Smooth muscle cell (in vitro differentiated cells): ENCODE results near the gene KIT. TPM values are rescaled to one million over a fixed set of nuclear protein-coding genes. Genes with fewer than 3 reads are reported as not detected.

Experiments used
- DNase-seq: peaks from one replicate; lab custom pipeline; 2025; ENCODE audit not compliant: unreplicated experiment; lab: John Stamatoyannopoulos, UW
- H2AFZ ChIP-seq: fragments of 200-600 bp; sonication (generic); 2 replicates; pipeline ENCODE4 v1.6.0; 2016; ENCODE audit warnings: antibody characterized with exemption, low read depth, mild to moderate bottlenecking
- H3F3A ChIP-seq: fragments of 200-600 bp; sonication (generic); 2 replicates; pipeline ENCODE4 v1.6.0; 2017; ENCODE audit warnings: antibody characterized with exemption, low read depth
- H3K27ac ChIP-seq: fragments of 200-600 bp; sonication (generic); 2 replicates; pipeline ENCODE4 v1.5.1; 2016; ENCODE audit warnings: low read depth, mild to moderate bottlenecking
- H3K27me3 ChIP-seq: fragments of 200-600 bp; sonication (generic); 2 replicates; pipeline ENCODE4 v1.6.1; 2016; ENCODE audit warnings: low read depth, mild to moderate bottlenecking
- H3K36me3 ChIP-seq: fragments of 200-600 bp; sonication (generic); 2 replicates; pipeline ENCODE4 v1.5.1; 2016; ENCODE audit warnings: low read depth
- H3K4me1 ChIP-seq: fragments of 200-600 bp; sonication (generic); 2 replicates; pipeline ENCODE4 v1.5.1; 2016; ENCODE audit warnings: low read depth
- H3K4me2 ChIP-seq: fragments of 200-600 bp; sonication (generic); 2 replicates; pipeline ENCODE4 v1.6.0; 2016; ENCODE audit warnings: mild to moderate bottlenecking
- H3K4me3 ChIP-seq: fragments of 200-600 bp; sonication (generic); 2 replicates; pipeline ENCODE4 v1.5.1; 2016; ENCODE audit warnings: mild to moderate bottlenecking
- H3K79me2 ChIP-seq: fragments of 200-600 bp; sonication (generic); 2 replicates; pipeline ENCODE4 v1.6.0; 2016; ENCODE audit warnings: low read depth, mild to moderate bottlenecking
- H3K9ac ChIP-seq: fragments of 200-600 bp; sonication (generic); 2 replicates; pipeline ENCODE4 v1.6.0; 2016; ENCODE audit warnings: low read depth
- H3K9me3 ChIP-seq: fragments of 200-600 bp; sonication (generic); replicated peaks from 2 replicates; pipeline ENCODE4 v1.5.1; 2016; ENCODE audit warnings: low read depth
- H4K20me1 ChIP-seq: fragments of 200-600 bp; sonication (generic); 2 replicates; pipeline ENCODE4 v1.6.0; 2016; ENCODE audit warnings: low read depth
- CTCF ChIP-seq: fragments of 200-600 bp; sonication (generic); IDR thresholded peaks from 2 replicates; pipeline ENCODE4 v1.5.1; 2017; ENCODE audit warnings: borderline replicate concordance, mild to moderate bottlenecking, antibody characterized with exemption; ENCODE audit not compliant: insufficient read depth, poor library complexity, severe bottlenecking
- WGBS: methylation state at CpG from one replicate; pipeline ENCODE4 v1.1.7; 2016; ENCODE audit warnings: low lambda C conversion rate; 5-methylcytosine and 5-hydroxymethylcytosine counted together
- polyA plus RNA-seq: library from polyadenylated mRNA; unstranded; fragments of >200 nt; fragmentation: Nextera tagmentation; extraction: Ambion mirVana; gene quantifications from 2 replicates; pipeline ENCODE4 v1.2.1, GENCODE V29; 2016
- total RNA-seq: library from RNA; depleted of rRNA; stranded (reverse); fragments of >200 nt; gene quantifications from 2 replicates; pipeline ENCODE4 v1.2.3, GENCODE V29; 2014

KIT gene
- total and polyA plus RNA-seq, 2 experiments from 2014 or later = 3.2 to 7.0 TPM

GRCh38 chr4:54659313-54659712 lies 1.6 kb downstream of the KIT start:
- Histone ChIP-seq H3K27me3 (peaks cover 27% of the 10 kb centered on the region), H3F3A (peaks cover 5% of the 10 kb centered on the region), H3K27ac (no peak overlapping the region), H2AFZ (peak overlapping the region; percentile 82), H3K9ac (no peak overlapping the region), H3K9me3 (no peaks in the 10 kb centered on the region), H3K4me1 (peaks cover 20% of the 10 kb centered on the region), H3K79me2 (no peaks in the 10 kb centered on the region), H3K4me2 (peak overlapping the region; percentile 93), H4K20me1 (no peaks in the 10 kb centered on the region), H3K4me3 (peak overlapping the region; percentile 60), H3K36me3 (no peaks in the 10 kb centered on the region)
- no peak for TF ChIP-seq CTCF
- no peak for DNase-seq
- WGBS = 4% methylated on average over 14 of the region's 14 CpGs

- peaks cover 5% of the 10 kb centered on the region for H3F3A ChIP-seq
- TF ChIP-seq CTCF = no peak
- H3K27me3 ChIP-seq = peaks cover 27% of the 10 kb centered on the region
- H3K4me2 ChIP-seq = peak overlapping the region; percentile 93
- no peaks in the 10 kb centered on the region for H3K9me3 ChIP-seq
- no peak for DNase-seq
- H3K9ac ChIP-seq = no peak overlapping the region
- peaks cover 20% of the 10 kb centered on the region for H3K4me1 ChIP-seq
- H3K79me2 ChIP-seq = no peaks in the 10 kb centered on the region
- H3K4me3 ChIP-seq = peak overlapping the region; percentile 60
- no peak overlapping the region for H3K27ac ChIP-seq
- no peaks in the 10 kb centered on the region for H3K36me3 ChIP-seq
- H2AFZ ChIP-seq = no peak overlapping the region
- 53% methylated on average over 9 of the region's 9 CpGs for WGBS
- H4K20me1 ChIP-seq = no peaks in the 10 kb centered on the region
Observed at GRCh38 chr4:54659749-54660535, 2.2 kb downstream of the KIT start.

GRCh38 chr4:54660591-54660990 lies 2.8 kb downstream of the KIT start:
- H3K4me3 ChIP-seq = no peak overlapping the region
- no peaks in the 10 kb centered on the region for H3K36me3 ChIP-seq
- peaks cover 27% of the 10 kb centered on the region for H3K27me3 ChIP-seq
- peaks cover 5% of the 10 kb centered on the region for H3F3A ChIP-seq
- no peak overlapping the region for H3K27ac ChIP-seq
- no peak for TF ChIP-seq CTCF
- no peak for DNase-seq
- no peaks in the 10 kb centered on the region for H3K9me3 ChIP-seq
- no peak overlapping the region for H3K9ac ChIP-seq
- H3K4me2 ChIP-seq = no peak overlapping the region
- H2AFZ ChIP-seq = no peak overlapping the region
- H4K20me1 ChIP-seq = no peaks in the 10 kb centered on the region
- no peaks in the 10 kb centered on the region for H3K79me2 ChIP-seq
- WGBS = 96% methylated on average over 2 of the region's 2 CpGs
- H3K4me1 ChIP-seq = peaks cover 20% of the 10 kb centered on the region

- Histone ChIP-seq H3K9ac (no peak overlapping the region), H3K4me2 (no peak overlapping the region), H3K9me3 (no peaks in the 10 kb centered on the region), H4K20me1 (no peaks in the 10 kb centered on the region), H2AFZ (no peak overlapping the region), H3K36me3 (no peaks in the 10 kb centered on the region), H3F3A (peaks cover 5% of the 10 kb centered on the region), H3K4me3 (no peak overlapping the region), H3K4me1 (peaks cover 20% of the 10 kb centered on the region), H3K27me3 (peaks cover 27% of the 10 kb centered on the region), H3K27ac (no peak overlapping the region), H3K79me2 (no peaks in the 10 kb centered on the region)
- 64% methylated on average over 5 of the region's 5 CpGs for WGBS
- no peak for DNase-seq
- TF ChIP-seq CTCF = no peak
Observed at GRCh38 chr4:54661169-54661568, 3.4 kb downstream of the KIT start.
